GM21717 (cell line): ENCODE results near the gene FYB2.

Source experiments
- ATAC-seq: cut with Tn5 transposase; IDR thresholded peaks from one replicate; pipeline ENCODE4 v1.9.1; 2021; ENCODE audit warnings: mild to moderate bottlenecking, moderate library complexity; ENCODE audit not compliant: unreplicated experiment

The FYB2 gene

DNA sequence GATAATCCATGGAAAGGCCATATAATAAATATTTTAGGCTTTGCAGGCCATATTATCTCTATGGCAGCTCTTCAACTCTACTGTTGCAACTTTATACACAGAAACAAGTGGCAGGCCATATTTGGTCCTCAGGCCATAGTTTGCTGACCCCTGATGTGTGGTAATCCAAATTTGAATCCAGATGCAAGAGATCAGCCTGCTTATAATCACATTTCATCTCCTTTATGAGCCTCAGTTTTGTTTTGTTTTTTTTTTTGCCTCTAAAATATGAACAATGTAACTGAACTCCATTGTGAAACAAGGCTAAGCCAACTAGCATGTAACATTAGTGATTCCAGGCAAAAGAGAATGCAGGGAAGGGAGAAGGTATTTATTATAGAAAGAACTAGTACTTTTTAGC, 92.5 kb downstream of the FYB2 start:
- ATAC-seq: no peak

DNA sequence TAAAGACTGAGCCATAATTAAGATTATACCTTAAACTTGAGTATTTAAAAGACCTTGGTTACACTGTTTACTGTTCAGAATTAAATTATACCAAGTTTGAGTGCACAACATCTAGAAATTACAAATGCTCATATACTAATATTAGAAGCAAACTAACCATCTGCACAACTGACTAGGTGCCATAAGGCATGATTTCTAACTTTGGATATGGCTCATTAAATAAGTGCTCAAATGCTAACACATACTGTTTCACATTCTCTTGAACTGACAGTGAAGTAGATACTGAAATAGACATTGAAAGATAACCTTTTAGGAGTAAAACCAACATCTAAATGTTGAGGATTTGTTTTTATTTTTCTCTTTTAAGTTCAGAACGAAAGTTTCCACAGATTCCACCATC, 100.0 kb downstream of the FYB2 start:
- no peak for ATAC-seq

DNA sequence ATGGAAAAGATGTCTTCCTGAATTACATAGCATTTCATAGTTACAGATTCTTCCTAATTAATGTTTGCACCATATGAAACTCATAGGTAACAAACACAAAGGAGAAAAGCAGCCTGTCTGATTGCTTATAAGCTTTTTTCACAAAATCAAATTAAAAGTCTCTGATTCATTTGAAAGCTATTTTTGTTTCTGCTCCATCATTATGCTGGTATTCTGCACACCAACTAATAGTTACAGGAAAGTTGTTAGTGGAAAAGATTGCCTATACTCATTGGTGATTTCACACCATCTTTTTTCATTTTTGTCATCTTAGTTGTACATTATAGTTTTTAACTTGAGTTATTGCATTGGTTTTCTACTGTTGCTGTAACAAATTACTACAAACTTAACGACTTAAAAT, 104.0 kb downstream of the FYB2 start:
- ATAC-seq: no peak

DNA sequence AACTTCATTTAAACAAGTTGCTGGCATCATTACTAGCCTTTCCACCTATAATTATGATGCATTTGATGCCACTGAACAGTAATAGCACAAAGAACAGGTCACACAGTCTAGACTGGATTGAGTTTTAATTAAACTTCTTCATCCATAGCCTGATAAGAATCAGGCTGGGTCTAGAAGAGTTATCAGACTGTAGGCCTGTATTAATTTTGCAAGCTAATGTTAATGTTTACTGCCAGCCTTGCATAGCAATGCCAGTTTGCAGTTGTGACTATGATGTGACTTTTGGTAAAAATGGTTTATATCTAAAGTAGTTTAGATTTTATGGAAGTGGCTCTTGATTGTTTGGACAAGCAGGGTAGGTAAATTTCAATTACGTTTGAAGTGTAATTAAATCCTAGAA, 106.1 kb downstream of the FYB2 start:
- no peak for ATAC-seq

DNA sequence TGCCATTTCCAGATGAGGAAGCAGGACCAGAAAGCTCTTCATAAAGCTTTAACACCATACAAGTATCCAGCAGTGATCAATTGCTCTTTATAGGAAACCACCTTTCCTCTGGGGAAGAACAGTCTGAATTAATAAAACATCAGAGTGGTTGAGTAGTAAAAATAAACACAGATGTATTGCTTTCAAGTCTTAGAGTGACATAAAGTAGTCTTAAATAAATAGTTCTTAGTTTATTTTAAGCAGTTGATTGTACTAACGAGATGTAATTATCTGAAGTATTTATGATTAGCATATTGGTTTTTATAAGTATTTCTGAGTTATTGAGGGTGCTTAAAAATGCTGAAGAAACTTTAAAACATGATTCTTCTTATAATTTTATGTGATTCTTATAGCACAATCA, 107.1 kb downstream of the FYB2 start:
- no peak for ATAC-seq

DNA sequence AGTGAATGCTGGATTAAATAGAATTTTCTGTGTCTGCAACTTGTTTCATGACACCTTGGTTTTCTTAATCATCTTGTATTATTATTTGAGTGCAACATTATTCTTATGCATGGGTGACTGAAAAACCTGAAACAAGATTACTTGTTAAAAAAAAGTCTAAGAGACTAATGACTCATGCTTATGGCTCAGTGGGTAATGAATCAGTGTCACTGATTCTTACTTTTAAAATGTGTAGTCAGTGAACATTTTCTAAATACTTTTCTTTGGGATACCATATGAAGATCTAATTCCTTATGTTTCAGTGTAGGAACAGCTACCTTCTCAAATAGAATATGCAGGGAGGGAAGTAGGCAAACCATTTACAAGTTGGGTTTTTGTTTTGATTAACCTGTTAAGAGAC, 108.6 kb downstream of the FYB2 start:
- ATAC-seq: no peak

DNA sequence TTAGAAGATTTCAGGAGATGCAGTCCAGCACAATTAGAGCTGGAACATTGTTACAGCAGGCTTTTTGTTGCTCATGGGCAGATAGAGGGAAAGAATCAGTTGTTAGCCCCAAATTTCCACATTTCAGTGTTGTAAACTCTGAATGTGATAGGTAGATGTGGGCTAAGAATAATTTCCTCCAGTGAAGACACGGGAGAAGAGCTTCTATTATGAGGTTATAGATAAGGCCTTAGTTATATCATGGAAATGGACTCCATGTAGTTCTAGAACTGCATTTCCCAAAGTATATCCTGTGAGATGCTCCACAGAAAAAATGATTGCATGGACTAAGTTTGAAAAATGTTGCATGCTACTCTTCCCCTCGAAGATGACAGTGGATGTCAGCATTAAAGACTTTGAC, 109.2 kb downstream of the FYB2 start:
- ATAC-seq: no peak

DNA sequence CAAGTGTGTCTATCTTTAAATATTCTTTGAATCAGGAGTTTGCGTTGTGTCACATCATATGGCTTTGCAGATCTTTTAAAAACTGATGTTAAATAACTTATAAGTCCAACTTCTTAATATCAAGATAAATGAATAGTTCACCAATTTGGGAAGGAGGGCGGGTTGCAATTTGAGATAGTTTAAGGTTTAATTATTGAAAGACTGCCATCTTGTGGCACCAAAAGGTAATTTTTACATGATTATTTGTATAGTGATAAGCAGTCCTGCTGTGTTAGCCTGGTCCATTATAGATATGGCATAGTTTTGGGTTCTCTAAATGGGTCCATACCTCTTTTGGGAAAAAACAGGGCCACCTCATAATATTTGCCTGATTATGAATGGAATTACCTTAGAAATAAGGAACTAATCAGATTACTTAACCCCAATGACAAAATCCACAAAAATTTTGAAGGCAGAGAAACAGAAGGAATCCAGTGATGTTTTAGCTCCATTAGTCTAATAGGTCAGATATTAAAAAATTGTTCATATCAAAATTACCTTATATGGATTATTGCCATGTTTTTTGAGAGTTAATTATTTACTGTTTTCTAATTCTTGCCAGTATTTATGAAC, 109.8 kb downstream of the FYB2 start:
- peak; percentile 69 for ATAC-seq

DNA sequence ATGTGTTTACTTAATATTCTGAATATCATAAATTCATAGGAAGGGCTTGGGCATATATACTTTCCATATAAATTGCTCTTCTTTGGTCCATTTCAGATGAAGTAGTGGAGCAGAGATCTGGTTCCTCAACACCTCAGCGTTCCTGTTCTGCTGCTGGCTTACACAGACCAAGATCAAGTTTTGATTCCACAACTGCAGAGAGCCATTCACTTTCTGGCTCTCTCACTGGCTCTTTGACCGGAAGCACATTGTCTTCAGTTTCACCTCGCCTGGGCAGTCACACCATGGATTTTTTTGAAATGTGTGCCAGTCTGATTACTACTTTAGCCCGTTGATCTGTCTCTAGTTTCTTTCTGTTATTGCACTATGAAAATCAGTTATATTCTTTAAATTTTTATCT, 111.8 kb downstream of the FYB2 start:
- no peak for ATAC-seq

DNA sequence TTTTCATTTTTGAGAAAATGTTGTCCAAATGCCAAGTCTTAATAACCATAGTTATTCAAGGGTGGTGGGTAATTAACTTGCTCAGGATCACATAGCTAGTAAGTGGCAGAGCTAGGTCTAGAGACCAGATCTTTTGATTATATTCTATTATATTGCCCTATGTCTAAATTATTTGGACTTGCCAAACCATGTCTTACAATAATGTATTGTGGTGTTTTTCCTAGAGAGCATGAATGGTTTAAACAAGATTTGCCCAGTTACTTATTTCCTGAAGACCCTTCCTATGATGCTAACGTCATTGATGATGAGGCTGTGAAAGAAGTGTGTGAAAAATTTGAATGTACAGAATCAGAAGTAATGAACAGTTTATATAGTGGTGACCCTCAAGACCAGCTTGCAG, 115.5 kb downstream of the FYB2 start:
- ATAC-seq: no peak

DNA sequence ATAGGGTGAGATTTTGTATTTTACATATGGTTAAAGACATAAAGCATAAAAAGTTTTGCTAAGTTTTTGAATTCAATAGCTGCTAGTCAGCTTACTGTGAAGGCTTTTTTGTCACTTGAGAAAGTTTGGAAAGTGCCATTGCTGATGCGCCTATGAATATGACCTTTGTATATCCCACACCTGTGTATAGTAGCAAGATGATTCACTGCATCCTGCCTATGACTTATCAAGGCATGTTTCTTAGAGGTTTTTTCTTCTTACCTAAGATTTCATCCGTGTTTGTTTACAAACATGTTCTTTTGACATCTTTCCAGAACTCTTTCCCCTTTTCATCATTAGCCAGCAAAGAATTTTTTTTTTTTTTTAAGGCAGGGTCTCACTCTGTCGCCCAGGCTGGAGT, 122.5 kb downstream of the FYB2 start:
- ATAC-seq: no peak

DNA sequence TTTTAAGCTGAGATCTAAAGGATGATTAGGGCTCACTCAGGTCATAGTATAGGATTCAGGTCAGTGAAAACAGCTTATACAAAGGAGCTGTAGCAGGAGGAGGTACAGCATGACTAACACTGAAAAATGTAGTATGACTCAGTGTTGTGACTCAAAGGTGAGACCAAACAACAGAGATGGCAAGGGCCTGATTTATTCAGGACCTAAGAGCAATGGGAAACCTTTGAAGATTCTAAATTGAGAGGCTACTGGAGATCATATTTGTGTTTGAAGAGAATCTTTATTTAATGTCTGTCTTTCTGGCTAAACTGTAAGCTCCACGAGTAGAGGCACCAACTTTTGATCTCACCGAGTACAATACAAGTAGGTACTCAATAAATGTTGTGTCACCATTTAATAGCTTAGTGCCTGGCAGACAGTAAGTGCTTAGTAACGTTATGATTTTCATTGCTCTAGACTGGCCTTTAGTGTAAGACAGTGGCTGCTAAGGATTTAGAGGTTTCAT, 130.6 kb downstream of the FYB2 start:
- ATAC-seq: peak; percentile 84

DNA sequence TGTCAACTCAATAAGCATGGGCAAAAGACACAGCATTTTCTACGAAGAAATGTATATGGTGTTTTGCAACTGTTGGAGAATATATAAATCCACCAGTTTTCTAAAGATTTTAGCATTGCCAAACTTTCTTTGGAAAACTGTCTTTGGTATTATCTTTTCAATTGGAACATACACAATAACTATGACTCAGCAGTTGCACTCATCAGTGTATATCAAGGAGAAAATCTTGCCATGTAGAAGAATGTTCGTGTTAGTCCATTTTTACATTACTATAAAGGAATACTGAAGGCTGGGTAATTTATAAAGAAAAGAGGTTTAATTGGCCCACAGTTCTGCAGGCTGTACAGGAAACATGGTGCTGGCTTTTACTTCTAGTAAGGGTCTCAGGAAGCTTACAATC, 133.0 kb downstream of the FYB2 start:
- ATAC-seq: no peak

DNA sequence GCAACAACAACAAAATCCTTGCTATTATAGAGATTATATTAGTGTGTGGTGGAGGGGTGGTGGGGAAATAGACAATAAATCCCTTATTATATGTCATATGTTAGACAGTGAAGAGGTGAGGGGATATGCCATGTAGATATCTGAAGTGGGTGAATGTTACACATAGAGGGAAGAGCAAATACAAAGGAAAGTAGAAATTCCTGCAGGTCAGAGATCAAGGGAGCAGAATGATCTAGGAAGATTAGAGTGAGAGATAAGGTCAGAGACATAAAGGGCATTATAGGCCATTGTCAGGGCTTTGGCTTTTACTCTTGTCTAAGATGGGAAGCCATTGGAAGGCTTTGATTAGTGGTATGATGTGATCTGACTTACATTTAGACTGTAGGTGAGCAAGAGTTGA, 135.6 kb downstream of the FYB2 start:
- ATAC-seq: no peak

DNA sequence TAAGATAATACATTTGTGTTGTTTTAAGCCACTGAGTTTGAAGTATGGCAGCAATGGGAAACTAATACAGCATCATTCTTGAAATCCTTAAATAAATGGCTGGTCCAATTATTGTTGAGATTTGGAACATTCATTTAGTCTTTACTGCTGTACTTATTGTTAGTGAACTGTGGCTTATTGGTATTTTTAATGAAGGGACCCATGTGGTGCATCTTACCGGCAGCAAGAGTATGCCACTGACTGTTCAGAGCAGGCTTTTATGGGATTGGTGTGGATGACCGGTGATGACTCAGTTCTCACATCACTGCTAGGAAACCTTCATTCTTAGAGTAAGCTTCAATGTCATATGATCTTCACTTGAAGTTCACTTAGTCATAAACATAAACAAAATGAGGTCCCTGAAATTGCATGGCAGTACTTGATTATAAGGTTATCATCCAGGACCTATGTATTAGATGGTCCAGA, 142.6 kb downstream of the FYB2 start:
- no peak for ATAC-seq

DNA sequence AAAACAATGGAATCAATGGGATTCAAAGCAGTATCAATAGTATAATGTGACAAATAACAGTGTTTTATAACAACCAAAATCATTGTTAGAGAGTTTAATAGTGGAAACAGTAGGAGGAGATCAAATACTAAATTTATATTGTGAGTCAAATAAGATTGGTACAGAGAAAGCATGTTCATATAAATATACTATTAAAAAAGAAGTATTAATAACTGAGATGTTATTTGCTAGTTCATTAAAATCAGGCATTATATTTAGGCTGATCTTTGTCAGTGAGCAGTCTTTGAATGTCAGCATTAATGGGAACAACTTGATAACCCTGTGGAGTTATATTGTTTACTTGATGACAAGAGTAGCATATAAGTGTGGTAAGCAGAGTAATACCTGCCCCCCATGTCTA, 143.4 kb downstream of the FYB2 start:
- ATAC-seq: no peak

DNA sequence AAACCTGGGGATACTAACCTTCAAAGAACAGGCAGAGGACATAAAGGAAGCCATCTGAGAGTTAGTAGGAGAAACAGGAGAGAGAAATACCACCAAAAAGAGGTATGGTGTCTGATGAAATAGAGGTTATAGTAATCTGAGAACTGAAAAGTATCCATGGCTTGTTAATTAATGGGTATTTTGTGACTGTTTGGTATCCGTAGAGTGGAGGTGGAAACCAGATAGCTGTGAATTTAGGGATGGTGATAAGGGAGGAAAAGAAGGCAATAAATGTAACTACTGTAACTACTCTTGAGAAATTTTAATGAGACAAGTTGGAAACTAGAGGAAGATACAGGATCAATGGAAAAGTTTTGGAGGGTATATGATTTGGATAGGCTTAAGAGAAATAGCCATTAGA, 146.6 kb downstream of the FYB2 start:
- no peak for ATAC-seq

DNA sequence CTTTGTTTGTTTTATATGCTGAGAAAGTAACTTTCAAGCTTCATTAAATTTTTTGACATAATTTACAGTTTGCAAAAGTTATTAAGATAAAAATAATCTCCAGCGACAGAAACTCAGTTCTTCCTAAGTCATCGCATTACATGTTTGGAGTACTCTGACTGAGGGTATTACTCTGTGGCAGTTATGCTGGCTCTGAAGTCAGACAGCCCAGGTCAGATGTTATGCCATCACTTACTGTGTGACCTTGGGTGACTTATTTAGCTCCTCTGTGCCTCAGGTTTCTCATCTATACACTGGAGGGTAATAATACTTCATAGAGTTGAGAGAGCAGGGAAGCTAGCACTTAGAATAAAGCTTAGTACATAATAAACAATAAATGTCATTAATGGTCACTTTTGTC, 147.7 kb downstream of the FYB2 start:
- ATAC-seq: no peak

DNA sequence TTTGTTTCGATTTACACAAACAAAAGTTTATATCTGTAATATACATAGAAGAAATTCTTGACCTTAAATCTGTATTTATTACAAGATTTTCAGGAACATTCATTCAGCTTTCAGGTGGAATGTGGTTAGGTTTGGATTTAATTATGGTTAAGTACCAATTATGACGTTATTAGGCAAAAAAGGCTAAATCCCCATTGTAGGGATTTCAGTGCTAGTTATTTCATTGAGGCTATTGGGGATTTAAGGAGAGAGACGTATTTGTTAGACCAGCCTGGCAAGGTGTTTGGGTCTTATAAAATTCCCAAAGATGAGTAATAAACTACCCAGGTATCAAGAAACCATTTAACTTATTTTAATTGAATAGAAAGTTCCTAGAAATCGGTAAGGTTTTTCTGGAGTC, 148.1 kb downstream of the FYB2 start:
- no peak for ATAC-seq

DNA sequence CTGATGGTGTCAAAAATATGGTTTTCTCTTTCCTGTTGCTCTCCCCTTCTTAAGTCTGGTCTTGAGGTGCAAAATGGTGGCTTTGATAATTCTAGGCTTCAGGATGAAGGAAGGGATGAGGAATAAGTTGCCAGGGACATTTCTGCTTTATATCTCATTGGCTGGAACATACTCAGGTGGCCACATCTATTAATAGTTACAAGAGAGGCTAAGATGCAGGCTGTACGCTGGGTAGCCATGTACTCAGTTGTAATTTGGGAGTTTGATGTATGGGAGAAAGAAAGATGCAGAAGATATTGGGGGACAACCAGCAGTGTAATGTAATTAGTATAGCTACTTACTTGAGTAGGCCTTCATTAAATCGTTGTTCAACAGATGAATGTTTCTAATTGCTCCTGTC, 148.9 kb downstream of the FYB2 start:
- no peak for ATAC-seq
